Measurements from ENCODE around the gene ELP6. TPM values are rescaled to one million over a fixed set of nuclear protein-coding genes. Genes with fewer than 3 reads are reported as not detected.
A peak's percentile ranks its signal among the peaks of the same experiment; 100 is the strongest.

The ELP6 gene
- total and polyA plus RNA-seq, 9 of the 15 experiments (the other 6 are each of a cell fraction or from before 2014, with no cell fraction given): 76.9 to 198 (median 83.3) TPM

DNA sequence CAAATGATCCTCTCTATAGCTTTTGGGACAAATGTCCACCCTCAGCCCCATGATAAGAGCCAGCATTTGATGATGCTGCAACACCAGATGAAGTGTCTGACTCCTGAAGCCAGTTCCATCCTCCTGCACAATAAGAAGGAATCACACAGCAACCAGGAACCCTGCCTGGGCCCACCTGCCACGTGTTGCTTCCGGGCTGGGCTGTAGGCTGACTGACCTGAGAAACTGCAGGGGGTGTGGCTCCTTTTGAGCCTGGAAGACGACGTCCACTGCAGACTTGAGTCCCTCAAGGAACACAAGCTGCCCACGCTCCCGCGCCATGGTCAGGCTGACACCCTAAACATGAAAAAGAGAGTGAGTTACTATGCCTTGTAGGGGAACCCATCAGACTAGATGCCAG, 9.4 kb downstream of the ELP6 start (continued):
- TF ChIP-seq, protein P1, sequence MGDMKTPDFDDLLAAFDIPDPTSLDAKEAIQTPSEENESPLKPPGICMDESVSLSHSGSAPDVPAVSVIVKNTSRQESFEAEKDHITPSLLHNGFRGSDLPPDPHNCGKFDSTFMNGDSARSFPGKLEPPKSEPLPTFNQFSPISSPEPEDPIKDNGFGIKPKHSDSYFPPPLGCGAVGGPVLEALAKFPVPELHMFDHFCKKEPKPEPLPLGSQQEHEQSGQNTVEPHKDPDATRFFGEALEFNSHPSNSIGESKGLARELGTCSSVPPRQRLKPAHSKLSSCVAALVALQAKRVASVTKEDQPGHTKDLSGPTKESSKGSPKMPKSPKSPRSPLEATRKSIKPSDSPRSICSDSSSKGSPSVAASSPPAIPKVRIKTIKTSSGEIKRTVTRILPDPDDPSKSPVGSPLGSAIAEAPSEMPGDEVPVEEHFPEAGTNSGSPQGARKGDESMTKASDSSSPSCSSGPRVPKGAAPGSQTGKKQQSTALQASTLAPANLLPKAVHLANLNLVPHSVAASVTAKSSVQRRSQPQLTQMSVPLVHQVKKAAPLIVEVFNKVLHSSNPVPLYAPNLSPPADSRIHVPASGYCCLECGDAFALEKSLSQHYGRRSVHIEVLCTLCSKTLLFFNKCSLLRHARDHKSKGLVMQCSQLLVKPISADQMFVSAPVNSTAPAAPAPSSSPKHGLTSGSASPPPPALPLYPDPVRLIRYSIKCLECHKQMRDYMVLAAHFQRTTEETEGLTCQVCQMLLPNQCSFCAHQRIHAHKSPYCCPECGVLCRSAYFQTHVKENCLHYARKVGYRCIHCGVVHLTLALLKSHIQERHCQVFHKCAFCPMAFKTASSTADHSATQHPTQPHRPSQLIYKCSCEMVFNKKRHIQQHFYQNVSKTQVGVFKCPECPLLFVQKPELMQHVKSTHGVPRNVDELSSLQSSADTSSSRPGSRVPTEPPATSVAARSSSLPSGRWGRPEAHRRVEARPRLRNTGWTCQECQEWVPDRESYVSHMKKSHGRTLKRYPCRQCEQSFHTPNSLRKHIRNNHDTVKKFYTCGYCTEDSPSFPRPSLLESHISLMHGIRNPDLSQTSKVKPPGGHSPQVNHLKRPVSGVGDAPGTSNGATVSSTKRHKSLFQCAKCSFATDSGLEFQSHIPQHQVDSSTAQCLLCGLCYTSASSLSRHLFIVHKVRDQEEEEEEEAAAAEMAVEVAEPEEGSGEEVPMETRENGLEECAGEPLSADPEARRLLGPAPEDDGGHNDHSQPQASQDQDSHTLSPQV (IDR thresholded peaks at IDR 0.05): peak; percentile 77
- TF ChIP-seq HDGF (IDR thresholded peaks at IDR 0.05): no peak
- TF ChIP-seq, protein P2, sequence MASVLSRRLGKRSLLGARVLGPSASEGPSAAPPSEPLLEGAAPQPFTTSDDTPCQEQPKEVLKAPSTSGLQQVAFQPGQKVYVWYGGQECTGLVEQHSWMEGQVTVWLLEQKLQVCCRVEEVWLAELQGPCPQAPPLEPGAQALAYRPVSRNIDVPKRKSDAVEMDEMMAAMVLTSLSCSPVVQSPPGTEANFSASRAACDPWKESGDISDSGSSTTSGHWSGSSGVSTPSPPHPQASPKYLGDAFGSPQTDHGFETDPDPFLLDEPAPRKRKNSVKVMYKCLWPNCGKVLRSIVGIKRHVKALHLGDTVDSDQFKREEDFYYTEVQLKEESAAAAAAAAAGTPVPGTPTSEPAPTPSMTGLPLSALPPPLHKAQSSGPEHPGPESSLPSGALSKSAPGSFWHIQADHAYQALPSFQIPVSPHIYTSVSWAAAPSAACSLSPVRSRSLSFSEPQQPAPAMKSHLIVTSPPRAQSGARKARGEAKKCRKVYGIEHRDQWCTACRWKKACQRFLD (CRISPR knock-in tag; IDR thresholded peaks at IDR 0.05): no peak
- TF ChIP-seq, protein P3, sequence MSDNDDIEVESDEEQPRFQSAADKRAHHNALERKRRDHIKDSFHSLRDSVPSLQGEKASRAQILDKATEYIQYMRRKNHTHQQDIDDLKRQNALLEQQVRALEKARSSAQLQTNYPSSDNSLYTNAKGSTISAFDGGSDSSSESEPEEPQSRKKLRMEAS (CRISPR knock-in tag; IDR thresholded peaks at IDR 0.05): peak; percentile 76
- peak; percentile 77; the same call in 1 of the 2 replicates for TF ChIP-seq SNIP1 (IDR thresholded peaks at IDR 0.05; ENCODE audit: low read depth)
- TF ChIP-seq, protein P4, sequence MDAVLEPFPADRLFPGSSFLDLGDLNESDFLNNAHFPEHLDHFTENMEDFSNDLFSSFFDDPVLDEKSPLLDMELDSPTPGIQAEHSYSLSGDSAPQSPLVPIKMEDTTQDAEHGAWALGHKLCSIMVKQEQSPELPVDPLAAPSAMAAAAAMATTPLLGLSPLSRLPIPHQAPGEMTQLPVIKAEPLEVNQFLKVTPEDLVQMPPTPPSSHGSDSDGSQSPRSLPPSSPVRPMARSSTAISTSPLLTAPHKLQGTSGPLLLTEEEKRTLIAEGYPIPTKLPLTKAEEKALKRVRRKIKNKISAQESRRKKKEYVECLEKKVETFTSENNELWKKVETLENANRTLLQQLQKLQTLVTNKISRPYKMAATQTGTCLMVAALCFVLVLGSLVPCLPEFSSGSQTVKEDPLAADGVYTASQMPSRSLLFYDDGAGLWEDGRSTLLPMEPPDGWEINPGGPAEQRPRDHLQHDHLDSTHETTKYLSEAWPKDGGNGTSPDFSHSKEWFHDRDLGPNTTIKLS (IDR thresholded peaks at IDR 0.05; ENCODE audit: borderline replicate concordance, low read depth): peak; percentile 20; the same call in 1 of the 2 replicates
- TF ChIP-seq, protein P5, sequence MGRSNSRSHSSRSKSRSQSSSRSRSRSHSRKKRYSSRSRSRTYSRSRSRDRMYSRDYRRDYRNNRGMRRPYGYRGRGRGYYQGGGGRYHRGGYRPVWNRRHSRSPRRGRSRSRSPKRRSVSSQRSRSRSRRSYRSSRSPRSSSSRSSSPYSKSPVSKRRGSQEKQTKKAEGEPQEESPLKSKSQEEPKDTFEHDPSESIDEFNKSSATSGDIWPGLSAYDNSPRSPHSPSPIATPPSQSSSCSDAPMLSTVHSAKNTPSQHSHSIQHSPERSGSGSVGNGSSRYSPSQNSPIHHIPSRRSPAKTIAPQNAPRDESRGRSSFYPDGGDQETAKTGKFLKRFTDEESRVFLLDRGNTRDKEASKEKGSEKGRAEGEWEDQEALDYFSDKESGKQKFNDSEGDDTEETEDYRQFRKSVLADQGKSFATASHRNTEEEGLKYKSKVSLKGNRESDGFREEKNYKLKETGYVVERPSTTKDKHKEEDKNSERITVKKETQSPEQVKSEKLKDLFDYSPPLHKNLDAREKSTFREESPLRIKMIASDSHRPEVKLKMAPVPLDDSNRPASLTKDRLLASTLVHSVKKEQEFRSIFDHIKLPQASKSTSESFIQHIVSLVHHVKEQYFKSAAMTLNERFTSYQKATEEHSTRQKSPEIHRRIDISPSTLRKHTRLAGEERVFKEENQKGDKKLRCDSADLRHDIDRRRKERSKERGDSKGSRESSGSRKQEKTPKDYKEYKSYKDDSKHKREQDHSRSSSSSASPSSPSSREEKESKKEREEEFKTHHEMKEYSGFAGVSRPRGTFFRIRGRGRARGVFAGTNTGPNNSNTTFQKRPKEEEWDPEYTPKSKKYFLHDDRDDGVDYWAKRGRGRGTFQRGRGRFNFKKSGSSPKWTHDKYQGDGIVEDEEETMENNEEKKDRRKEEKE (IDR thresholded peaks at IDR 0.05; ENCODE audit: borderline replicate concordance in 1 of 2, control insufficient read depth in 1 of 2, low read depth in 2 of 2, low read length in 1 of 2): no peak
- TF ChIP-seq CEBPG (CRISPR knock-in tag; IDR thresholded peaks at IDR 0.05): no peak
- no peak for TF ChIP-seq CEBPG (tag; conservative IDR thresholded peaks at IDR 0.05 in 1 of 2, IDR thresholded peaks at IDR 0.05 in 1 of 2)
- no peak for TF ChIP-seq CREBBP (IDR thresholded peaks at IDR 0.05; ENCODE audit: low read depth, low read length)
